ENCODE measurements around the gene DDX24. TPM values are rescaled to one million over a fixed set of nuclear protein-coding genes. Genes with fewer than 3 reads are reported as not detected.

The DDX24 gene
- total RNA-seq, 1 donor from 2014 or later, result 151 TPM

- Mint-ChIP-seq H3K9me3 (no peaks in the 10 kb centered on the region), H3K27ac (no peak overlapping the region), H3K36me3 (no peaks in the 10 kb centered on the region), H3K4me3 (no peak overlapping the region), H3K4me1 (peaks cover 2% of the 10 kb centered on the region), H3K27me3 (ENCODE audit: low read depth) (peaks cover 21% of the 10 kb centered on the region)
- TF ChIP-seq, protein P1, sequence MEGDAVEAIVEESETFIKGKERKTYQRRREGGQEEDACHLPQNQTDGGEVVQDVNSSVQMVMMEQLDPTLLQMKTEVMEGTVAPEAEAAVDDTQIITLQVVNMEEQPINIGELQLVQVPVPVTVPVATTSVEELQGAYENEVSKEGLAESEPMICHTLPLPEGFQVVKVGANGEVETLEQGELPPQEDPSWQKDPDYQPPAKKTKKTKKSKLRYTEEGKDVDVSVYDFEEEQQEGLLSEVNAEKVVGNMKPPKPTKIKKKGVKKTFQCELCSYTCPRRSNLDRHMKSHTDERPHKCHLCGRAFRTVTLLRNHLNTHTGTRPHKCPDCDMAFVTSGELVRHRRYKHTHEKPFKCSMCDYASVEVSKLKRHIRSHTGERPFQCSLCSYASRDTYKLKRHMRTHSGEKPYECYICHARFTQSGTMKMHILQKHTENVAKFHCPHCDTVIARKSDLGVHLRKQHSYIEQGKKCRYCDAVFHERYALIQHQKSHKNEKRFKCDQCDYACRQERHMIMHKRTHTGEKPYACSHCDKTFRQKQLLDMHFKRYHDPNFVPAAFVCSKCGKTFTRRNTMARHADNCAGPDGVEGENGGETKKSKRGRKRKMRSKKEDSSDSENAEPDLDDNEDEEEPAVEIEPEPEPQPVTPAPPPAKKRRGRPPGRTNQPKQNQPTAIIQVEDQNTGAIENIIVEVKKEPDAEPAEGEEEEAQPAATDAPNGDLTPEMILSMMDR (IDR thresholded peaks at IDR 0.05; ENCODE audit: unreplicated experiment), result peak; percentile 95
- DNase-seq (ENCODE audit: low spot score in 2 of 2, unreplicated experiment in 2 of 2), result peak in 1 of 2 experiments; percentile 66
These were observed 79.3 kb downstream of the DDX24 start for GRCh38 chr14:94001501-94002396.

DNA sequence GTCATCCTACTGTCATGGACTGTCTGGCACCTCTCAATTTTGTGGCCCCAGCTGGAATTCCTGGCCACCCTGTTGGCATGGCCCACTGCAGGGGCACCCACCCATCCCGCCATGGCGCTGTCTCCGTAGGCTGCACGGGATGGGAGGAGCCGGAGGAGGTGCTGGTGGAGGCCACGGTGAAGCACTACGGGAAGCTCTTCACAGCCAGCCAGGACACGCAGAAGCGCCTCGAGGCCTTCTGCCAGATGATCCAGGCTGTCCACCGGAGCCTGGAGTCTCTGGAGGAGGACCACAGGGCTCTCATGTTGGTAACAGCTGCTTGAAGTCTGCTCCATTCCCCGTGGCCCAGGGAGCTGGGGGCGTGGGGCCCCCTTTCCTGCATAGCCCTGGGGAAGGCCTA lies 80.0 kb downstream of the DDX24 start:
- no peak for DNase-seq (ENCODE audit: low spot score in 2 of 2, unreplicated experiment in 2 of 2)
- no peaks in the 10 kb centered on the region for H3K36me3 Mint-ChIP-seq
- TF ChIP-seq, protein P1 (IDR thresholded peaks at IDR 0.05; ENCODE audit: unreplicated experiment), result no peak
- no peaks in the 10 kb centered on the region for H3K9me3 Mint-ChIP-seq
- H3K27me3 Mint-ChIP-seq (ENCODE audit: low read depth), result peaks cover 19% of the 10 kb centered on the region
- H3K27ac Mint-ChIP-seq, result no peak overlapping the region
- no peak overlapping the region for H3K4me3 Mint-ChIP-seq
- H3K4me1 Mint-ChIP-seq, result peaks cover 2% of the 10 kb centered on the region

- Mint-ChIP-seq H3K27me3 (ENCODE audit: low read depth) (peaks cover 18% of the 10 kb centered on the region), H3K4me1 (peaks cover 2% of the 10 kb centered on the region), H3K9me3 (no peaks in the 10 kb centered on the region), H3K27ac (no peak overlapping the region), H3K4me3 (no peak overlapping the region), H3K36me3 (no peaks in the 10 kb centered on the region)
- TF ChIP-seq, protein P1 (IDR thresholded peaks at IDR 0.05; ENCODE audit: unreplicated experiment), result no peak
- DNase-seq (ENCODE audit: low spot score in 2 of 2, unreplicated experiment in 2 of 2), result no peak
These were observed 80.7 kb downstream of the DDX24 start for GRCh38 chr14:94000267-94000666.

- Mint-ChIP-seq H3K9me3 (no peaks in the 10 kb centered on the region), H3K4me1 (peaks cover 6% of the 10 kb centered on the region), H3K4me3 (no peak overlapping the region), H3K27ac (no peak overlapping the region), H3K27me3 (ENCODE audit: low read depth) (peaks cover 14% of the 10 kb centered on the region), H3K36me3 (no peaks in the 10 kb centered on the region)
- DNase-seq (ENCODE audit: low spot score in 2 of 2, unreplicated experiment in 2 of 2), result no peak
- TF ChIP-seq, protein P1 (IDR thresholded peaks at IDR 0.05; ENCODE audit: unreplicated experiment), result no peak
These were observed 81.4 kb downstream of the DDX24 start for GRCh38 chr14:93999573-93999972.

- peaks cover 6% of the 10 kb centered on the region for H3K4me1 Mint-ChIP-seq
- no peak for DNase-seq (ENCODE audit: low spot score in 2 of 2, unreplicated experiment in 2 of 2)
- H3K27ac Mint-ChIP-seq, result no peak overlapping the region
- no peaks in the 10 kb centered on the region for H3K36me3 Mint-ChIP-seq
- H3K9me3 Mint-ChIP-seq, result no peaks in the 10 kb centered on the region
- peaks cover 11% of the 10 kb centered on the region for H3K27me3 Mint-ChIP-seq (ENCODE audit: low read depth)
- TF ChIP-seq, protein P1 (IDR thresholded peaks at IDR 0.05; ENCODE audit: unreplicated experiment), result no peak
- no peak overlapping the region for H3K4me3 Mint-ChIP-seq
These were observed 82.1 kb downstream of the DDX24 start for GRCh38 chr14:93998871-93999403.

Other genes starting within 250 kb of the DDX24 start
- not detected in 3 replicates for gene FAM181A, start 153.9 kb downstream of the DDX24 start, total RNA-seq
- gene ASB2, start 104.6 kb downstream of the DDX24 start, total RNA-seq, result 1.2 to 1.9 TPM (median 1.5 TPM) in 3 replicates
- gene CCDC197, start 83.9 kb downstream of the DDX24 start, total RNA-seq, result not detected in 3 replicates
- gene OTUB2, start 54.9 kb downstream of the DDX24 start, total RNA-seq, result 6.0 to 6.6 TPM (median 6.6 TPM) in 3 replicates
- 31.3 to 33.9 TPM (median 33.1 TPM) in 3 replicates for gene IFI27L1, start 108 bp upstream of the DDX24 start, total RNA-seq
- gene IFI27, start 29.5 kb upstream of the DDX24 start, total RNA-seq, result 6.1 to 9.4 TPM (median 8.0 TPM) in 3 replicates
- 28.5 to 36.2 TPM (median 35.8 TPM) in 3 replicates for gene IFI27L2, start 48.4 kb upstream of the DDX24 start, total RNA-seq
- 0.29 to 0.64 TPM (median 0.54 TPM) in 3 replicates for gene PPP4R4, start 93.1 kb upstream of the DDX24 start, total RNA-seq
- gene SERPINA10, start 212.1 kb upstream of the DDX24 start, total RNA-seq, result not detected in 3 replicates
- gene SERPINA6, start 242.1 kb upstream of the DDX24 start, total RNA-seq, result not detected in 3 replicates

Data from mesothelial cell of epicardium (in vitro differentiated cells).